GM18907 (cell line): ENCODE data around the gene CD151.

Experiments
- ATAC-seq: cut with Tn5 transposase; IDR thresholded peaks from one replicate; pipeline ENCODE4 v1.9.1; 2021; ENCODE audit warnings: mild to moderate bottlenecking, moderate library complexity; ENCODE audit not compliant: unreplicated experiment

CD151 gene

DNA sequence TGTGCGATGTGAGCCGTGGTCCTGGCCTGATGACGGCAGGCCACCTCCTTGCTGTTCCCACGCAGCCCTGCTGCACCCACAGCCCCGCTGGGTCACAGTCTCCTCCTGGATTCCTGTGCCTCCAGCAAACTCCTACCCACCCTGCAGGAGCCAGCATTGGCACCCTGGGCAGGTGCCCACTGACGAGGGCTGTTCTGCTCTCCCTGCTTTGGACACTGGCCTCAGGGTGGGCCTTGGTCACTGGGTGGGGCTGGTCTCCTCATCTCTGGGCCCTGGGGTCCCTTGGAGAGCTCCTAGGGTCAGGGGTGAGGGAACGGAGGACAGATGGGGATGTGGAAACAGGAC is 22.6 kb downstream of the CD151 start:
- no peak for ATAC-seq

DNA sequence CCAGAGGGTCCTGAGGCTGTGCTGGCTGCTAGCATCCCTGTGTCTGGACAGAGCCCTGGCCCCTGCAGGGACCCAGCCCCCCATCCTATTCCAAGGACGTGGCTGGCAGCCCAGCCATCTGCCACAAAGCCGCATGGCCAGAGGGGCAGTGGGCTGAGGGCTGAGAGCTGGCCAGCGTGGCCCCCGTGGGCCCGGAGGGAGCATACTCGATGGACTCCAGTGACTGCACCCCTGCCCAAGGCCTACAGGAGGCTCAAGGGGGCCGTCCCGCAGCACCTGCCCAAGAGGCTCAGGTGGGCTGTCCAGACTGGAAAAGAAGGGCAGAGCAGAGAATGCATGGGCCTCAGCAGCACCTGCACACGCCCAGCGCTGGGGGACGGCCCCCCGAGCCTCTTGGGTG is 23.0 kb downstream of the CD151 start:
- no peak for ATAC-seq

DNA sequence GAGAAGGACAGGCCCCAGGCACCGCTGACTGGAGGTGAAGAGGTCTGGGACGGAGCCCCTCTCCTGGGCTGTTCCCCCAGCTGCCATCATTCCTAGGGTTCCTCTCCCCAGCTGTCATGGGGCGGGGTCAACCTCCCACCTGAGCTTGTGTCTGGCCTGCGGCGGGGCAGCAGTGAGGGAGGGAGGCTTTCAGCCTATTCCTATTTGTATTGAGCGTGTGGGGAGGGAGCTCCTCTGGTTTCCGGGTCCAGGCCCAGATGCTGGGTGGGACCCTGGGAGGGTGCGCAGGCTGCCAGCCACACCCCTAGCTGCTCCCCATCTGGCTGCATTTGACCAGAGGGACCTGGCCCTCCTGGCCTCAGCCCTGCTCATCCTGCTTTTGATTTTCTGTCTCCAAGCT is 23.6 kb downstream of the CD151 start:
- no peak for ATAC-seq

DNA sequence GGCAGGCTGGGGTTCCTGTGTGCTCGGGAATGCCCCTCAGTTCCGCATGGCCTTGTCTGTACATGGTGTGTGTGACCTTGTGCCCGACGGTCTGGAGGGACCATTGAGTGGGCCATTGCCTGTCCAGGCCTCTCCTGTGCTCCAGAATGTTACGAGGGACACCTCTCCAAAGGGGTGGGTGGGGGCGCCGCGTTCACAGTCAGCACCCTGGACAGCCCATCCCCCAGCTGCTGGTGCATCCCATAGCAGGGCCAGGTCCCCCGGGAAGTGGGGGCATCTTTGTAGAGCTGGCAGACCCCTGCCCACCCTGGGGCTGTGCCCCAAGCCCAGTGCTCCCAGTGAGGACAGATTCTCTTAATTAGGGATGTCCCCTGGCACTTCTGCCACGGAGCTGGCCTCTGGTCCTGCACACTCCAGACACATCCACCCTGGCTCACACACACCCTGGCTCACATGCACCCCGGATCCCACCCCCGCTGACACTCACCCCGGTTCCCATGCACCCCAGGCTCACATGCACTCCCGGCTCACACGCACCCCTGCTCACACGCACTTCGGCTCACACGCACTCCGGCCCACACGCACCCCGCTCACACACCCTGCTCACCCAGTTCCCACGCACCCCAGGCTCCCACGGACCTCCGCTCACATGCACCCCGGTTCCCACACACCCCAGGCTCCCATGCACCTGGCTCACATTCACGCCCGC is 25.5 kb downstream of the CD151 start:
- no peak for ATAC-seq

DNA sequence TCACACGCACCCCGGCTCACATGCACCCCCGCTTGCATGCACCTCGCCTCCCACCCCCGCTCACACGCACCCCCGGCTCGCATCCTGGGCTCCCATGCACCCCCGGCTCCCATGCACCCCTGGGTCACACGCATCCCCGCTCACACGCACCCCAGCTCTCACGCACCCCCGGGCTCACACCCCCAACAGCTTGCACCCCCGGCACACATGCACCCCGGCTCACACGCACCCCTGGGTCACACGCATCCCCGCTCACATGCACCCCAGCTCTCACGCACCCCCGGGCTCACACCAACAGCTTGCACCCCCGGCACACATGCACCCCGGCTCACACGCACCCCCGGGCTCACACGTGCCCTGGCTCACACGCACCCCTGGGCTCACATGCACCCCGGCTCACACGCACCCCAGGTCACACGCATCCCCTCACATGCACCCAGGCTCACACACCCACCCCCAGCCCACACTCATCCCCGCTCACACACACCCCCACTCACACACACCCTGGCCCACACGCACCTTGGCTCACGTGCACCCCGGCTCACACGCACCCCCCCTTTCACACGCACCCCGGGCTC is 26.1 kb downstream of the CD151 start:
- ATAC-seq: no peak

DNA sequence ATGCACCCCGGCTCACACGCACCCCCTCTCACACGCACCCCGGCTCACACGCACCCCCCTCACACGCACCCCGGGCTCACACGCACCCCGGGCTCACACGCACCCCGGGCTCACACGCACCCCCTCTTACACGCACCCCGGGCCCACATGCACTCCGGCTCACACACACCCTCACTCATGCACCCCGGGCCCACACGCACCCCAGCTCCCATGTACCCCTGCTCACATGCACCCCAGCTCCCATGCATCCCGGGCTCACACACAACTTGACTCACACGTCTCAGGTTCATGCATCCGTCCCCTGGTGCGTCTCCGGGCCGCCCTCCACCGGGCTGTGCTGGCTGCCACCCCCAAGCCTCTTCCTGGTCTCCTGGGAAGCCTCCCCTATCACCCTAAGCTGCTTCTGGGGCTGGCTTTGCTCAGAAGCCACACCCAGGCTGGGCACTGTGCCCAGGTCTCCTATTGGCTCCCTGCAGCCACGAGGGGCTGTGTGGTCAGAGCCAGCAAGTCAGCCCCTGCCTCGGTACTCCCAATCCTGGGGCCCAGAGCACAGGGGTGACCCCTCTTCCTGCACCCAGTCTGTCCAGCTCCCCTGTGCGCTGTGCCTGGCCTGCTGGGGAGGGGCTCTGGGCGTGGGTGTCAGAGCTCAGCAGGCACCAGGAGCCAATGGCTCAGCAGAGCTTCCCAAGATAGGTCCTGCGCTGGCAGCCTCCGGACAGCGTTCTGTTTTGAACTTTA is 26.8 kb downstream of the CD151 start:
- ATAC-seq: no peak

DNA sequence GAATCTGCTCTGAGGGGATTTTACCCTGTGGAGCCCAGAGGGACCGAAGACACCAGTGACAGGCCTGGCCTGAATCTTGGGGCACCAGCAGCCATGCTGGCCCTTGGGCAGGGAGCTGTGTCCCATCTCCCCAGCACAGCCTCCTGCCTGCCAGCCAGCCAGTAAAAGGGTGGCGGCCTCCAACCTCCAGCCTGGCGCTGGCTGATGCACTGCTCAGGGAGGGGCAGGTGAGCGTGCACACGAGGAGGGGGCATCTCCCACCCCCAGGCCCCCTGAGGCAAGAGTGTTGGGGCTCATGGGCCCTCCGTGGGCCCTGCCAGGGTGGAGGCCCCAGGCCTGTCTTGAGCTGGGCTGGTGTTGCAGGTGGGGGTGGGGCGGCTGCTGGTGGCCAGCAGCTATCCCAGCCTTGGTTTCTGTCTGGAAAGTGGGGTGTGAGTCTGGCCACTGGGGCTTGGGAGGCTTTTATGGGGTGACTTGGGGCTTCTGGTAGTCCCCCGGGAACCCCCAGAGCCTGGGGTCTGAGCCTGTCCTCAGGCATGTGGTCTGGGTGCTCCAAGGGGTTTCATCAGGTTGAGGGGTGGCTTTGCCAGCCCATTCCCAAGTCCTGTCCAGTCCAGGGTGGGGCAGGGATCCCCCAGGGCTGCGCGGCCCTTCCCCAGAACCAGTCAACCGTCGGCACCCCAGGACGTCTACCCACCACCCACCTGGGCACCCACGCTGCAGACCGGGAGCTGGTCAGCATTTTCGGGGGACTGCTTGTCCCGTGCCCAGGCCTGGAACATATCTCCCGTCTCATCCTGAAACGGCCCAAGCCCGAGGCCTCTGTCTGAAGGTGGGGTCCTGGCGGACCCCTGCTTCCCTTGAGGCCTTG is 27.7 kb downstream of the CD151 start:
- ATAC-seq: no peak

DNA sequence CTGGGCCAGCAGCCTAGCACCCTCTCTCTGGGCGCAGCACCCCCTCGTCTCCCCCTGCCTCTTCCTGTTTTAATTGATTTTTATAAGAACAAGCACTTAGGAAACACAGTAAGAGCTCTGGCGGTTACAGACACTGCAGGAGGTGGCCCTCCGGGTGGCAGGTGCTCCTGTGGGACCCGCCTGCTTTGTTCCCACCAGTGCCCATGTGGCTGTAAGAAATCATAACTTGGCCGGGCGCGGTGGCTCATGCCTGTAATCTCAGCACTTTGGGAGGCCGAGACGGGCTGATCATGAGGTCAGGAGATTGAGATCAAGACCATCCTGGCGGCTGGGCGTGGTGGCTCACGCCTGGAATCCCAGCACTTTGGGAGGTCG is 28.3 kb downstream of the CD151 start:
- ATAC-seq: no peak

DNA sequence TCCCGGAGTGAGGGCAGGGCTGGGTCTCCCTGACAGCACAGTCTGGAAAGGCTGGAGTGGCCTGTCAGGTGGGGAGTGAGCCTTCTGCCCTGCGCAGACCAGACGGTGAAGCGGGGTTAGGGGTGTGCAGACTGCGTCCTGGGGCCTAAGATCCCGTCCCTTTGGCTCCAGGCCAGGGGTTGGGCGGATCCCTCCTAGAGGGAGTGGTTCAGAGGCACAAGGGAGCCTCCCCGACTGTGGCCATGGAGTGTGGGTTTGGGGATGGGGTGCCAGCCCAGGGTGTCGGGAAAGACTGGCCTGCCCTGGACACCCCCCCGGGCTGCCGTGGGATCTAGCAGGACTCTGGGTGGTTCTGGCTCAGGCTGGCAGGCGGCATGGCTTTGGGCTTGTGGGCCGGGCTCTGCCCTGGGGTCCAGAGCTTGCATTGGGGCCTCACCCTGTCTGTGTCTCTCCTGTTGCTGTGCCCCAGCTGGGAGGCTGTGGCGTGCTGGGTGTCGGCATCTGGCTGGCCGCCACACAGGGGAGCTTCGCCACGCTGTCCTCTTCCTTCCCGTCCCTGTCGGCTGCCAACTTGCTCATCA is 29.4 kb downstream of the CD151 start:
- ATAC-seq: no peak

DNA sequence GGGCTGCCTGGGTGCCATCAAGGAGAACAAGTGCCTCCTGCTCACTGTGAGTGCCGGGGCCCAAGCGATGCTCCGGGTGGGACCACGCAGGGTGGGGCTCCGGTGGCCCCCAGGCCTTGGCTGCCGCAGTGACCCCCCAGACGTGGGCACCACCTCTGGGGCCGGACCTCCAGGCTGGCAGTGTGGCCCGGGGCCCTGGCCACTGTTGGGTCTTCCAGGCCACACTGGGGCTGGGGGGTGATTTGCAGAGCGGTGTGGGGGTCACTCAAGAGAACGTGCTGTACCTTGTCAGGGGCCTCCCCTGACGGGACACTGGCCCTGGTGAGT is 29.9 kb downstream of the CD151 start:
- ATAC-seq: no peak

DNA sequence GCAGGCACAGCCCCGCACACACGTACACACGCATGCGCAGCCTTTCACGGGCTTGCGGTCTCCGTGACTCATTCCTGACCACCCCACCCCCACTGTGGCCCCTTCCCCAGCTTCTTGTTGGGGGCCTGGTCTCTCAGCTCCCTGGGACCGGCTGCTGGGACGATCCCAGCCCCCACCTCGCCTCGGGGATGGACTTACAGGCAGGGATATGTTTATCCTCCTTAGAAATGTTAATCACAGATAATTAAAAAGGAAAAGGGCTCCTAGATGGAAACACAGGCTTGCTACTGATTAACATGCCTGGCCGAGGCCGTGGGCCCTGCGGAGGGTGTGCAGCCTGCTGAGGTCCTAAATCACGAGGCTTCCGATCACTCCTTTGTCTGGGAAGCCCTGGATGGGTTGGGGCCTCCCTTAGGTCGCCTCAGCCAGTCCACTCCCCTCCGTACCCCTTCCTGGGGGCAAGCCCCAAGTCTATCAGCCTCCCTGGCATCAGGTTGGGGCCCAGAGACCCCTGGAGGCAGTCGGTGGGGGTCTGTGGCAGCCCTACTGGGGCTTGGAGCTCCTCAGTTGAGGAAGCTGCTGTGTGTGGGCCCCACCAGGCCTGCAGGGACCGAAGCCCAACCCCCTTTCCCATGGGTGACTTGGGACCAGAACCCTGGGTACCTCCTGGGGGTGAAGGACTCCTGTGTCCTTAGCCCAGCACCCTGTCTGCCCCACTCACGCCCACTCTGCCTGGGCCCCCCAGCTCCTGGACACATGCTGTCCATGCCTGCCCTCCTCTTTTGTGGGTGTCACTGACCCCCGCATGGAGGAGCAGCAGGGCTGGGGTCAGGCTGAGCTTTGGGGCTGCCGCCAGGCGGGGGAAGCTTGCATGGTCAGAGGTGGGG is 30.5 kb downstream of the CD151 start:
- no peak for ATAC-seq

DNA sequence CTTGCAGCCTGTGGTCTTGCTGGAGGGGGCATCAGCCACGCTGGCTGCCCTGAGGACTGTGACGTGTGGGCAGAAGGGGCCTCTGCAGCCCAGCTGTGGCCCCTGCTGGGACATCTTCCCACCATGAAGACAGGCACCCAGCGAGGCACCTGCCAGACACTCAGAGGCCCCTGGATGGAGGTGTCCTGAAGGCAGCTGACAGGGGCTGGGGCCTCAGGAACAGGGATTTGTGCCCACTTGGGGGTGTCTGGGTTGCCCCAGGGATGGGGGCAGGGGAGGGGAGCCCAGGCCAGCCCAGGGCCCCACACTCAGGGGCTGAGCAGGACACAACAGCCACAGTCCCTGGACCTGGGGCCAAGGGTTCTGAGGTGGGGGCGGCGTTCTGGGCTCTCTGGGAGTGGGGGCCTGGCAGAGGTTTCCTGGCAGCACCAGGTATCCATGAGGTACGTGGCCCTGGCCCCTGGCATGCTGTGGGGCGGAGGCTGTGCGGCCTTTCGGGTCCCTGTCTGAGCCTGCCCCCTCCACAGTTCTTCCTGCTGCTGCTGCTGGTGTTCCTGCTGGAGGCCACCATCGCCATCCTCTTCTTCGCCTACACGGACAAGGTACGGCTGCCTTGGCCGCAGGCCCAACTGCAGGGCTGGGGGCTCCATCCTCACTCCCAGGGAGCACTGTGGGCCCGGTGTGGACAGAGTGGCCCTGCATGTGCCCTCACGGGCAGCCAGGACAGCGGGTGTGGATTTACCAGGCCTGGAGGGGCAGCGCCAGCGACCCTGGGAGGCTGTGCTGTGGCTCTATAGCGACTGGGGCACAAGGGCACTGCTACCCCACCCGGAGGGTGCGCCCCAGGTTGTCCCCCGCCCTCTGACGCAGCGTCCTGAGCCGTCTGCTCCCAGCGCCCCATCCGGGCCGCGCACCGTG is 31.4 kb downstream of the CD151 start:
- ATAC-seq: no peak

DNA sequence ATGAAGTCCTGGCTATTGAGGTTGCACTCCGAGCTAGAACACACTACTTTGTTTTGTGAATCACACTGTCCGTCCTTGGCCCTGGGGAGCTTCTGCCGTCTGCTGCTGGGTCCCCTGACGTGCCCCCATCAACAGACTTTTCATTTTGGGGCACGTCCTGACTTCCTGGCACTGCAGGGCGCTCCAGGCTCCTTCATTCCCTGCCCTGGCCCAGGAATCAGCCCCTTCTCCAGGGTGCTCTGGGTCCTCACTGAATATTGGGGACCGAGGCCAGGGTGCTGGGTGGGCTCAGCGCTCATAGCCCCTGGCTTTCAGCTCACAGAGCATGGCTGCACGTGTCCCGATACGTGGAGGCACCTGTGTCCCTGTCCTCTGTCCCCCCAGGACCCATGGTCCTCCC is 32.1 kb downstream of the CD151 start:
- no peak for ATAC-seq

DNA sequence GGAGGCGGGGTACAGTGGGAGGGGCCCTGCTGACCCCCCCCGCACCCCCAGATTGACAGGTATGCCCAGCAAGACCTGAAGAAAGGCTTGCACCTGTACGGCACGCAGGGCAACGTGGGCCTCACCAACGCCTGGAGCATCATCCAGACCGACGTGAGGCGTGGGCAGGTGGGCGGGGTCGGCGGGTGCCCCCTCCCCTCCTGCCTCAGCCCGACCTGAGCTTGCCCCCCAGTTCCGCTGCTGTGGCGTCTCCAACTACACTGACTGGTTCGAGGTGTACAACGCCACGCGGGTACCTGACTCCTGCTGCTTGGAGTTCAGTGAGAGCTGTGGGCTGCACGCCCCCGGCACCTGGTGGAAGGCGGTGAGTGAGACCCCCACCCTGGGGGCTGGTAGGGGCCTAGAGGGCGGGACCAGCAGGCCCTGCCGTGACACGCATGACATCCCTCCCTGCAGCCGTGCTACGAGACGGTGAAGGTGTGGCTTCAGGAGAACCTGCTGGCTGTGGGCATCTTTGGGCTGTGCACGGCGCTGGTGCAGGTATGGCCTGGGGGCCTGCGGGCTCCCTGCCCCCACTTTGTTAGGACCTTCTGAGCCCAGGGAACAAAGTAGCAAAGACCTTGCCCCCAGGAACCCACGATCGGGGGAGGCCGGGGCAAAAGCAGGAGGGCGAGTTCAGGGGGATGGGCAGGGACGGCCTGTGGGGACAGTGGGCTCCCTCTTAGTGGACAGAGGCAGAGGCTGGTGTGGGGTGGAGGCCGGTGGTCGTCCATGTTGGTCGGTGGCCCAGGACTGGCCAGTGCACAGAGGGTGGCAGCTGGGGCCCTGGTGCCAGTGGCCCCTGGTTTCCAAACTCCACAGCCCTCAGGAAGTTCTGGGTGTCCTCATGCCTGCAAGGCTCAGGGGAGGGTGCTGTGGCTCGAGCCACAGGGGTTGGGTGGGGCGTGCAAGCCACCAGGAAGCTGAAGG is 33.0 kb downstream of the CD151 start:
- no peak for ATAC-seq

DNA sequence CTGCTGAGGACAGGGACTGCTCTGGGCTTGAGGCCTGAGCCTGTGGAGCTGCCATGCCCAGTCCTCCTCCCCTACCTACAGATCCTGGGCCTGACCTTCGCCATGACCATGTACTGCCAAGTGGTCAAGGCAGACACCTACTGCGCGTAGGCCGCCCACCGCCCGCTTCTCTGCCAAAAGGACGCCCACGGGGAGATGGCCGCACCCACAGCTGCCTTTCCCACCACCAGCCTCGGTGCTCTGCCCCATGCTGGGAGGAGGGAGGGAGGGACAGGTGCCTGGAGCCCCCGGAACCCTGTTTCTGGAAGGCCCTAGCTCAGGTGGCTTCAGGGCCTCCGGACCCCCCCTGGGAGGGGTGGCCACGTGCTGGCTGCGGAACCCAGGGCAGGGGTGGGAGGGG is 33.7 kb downstream of the CD151 start:
- no peak for ATAC-seq

DNA sequence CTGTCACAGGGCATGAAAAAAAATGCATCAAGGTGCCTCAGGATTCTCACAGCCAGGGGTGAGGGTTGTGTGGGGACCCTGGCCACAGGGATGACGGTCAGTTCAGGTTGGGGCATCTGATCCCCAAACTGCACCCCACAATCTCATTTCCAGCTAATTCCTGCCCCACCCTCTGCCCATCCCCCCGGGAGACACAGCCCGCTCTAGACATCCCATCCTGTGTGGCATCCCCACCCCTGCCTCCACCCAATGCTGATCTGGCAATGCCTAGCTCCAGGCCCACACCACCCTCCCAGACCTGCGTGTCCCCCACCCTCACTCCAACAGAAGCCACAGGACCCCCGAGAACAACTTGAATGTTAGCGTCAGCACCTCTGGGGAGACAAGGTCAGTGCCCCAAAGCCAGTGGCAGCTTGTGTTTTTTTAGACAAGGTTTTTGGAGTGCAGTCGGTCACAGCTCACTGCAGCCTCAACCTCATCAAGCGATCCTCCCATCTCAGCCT is 35.2 kb downstream of the CD151 start:
- no peak for ATAC-seq

DNA sequence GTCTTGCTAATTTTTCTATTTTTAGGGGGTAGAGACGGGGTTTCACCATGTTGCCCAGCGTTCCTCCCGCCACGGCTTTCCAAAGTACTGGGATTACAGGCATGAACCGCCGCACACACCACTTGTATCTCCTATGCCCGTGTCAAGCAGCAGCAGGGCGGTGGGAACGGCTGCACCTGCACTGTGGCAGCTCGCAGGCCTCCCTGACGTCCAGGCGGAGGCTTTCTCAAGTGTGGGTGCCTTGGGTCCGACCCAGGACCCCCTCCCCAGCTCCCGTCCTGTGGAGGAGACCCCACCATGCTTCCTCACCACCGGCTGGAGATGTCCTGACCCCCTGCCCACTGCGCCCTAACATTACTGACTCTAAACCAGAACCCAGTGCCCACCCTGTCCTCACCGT is 35.6 kb downstream of the CD151 start:
- ATAC-seq: no peak

DNA sequence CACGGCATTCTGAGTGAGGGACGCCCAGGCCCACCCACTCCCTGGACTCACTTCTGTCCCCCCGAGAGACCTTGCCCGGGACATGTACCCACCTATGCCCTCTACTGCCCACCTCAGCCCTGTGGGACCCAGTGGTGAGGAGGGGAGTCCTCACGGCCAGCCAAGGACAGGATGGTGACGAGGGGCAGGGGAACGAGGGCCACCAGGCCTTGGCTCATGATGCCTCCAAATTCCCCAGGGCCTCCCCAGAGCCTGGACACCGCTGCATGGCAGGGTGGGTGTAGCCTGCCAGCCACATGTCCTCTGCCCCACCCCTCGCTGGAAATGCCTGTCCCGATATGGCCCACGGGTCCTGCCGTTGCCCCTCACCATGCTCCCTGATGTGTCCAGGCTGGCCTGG is 36.0 kb downstream of the CD151 start:
- ATAC-seq: no peak
